PFSK-1 (cell line): ENCODE data around the gene C4orf51.

Source experiments
- FOXP2 ChIP-seq: optimal IDR thresholded peaks from 2 replicates; pipeline ENCODE3; 2011; ENCODE audit warnings: borderline replicate concordance, control low read depth, inconsistent platforms; ENCODE audit not compliant: insufficient read depth; ENCODE audit errors: extremely low read length, extremely low read depth
- POLR2AphosphoS5 ChIP-seq: IDR thresholded peaks from 2 replicates; pipeline ENCODE4 v1.6.1; 2012; ENCODE audit warnings: low read depth, mild to moderate bottlenecking, control low read depth, low read length, moderate library complexity
- REST ChIP-seq, 2 experiments: IDR thresholded peaks; 2 replicates each; pipeline versions ENCODE4 v1.6.1 to v1.8.0; 2011 to 2012; ENCODE audit warnings: low read depth in 2 of 2, low read length in 2 of 2, control low read depth in 1 of 2, inconsistent platforms in 1 of 2, mild to moderate bottlenecking in 1 of 2, moderate library complexity in 1 of 2; ENCODE audit not compliant: insufficient read depth in 1 of 2
- SIN3A ChIP-seq: IDR thresholded peaks from 2 replicates; pipeline ENCODE4 v1.6.1; 2012; ENCODE audit warnings: mild to moderate bottlenecking, low read length, moderate library complexity, borderline replicate concordance; ENCODE audit not compliant: insufficient read depth
- TAF1 ChIP-seq: IDR thresholded peaks from 2 replicates; pipeline ENCODE4 v1.6.1; 2012; ENCODE audit warnings: low read length, control low read depth, borderline replicate concordance; ENCODE audit not compliant: insufficient read depth

The C4orf51 gene

GRCh38 chr4:145719752-145720624 lies 40.0 kb downstream of the C4orf51 start:
- TF ChIP-seq TAF1 (no peak), FOXP2 (no peak), POLR2AphosphoS5 (no peak), SIN3A (no peak), REST (IDR thresholded peaks at IDR 0.05; ENCODE audit: insufficient read depth in 1 of 2, low read depth in 2 of 2, low read length in 2 of 2) (no peak)

GRCh38 chr4:145720656-145721055 lies 40.7 kb downstream of the C4orf51 start:
- no peak for TF ChIP-seq FOXP2
- no peak for TF ChIP-seq REST (IDR thresholded peaks at IDR 0.05; ENCODE audit: insufficient read depth in 1 of 2, low read depth in 2 of 2, low read length in 2 of 2)
- TF ChIP-seq SIN3A: no peak
- no peak for TF ChIP-seq POLR2AphosphoS5
- no peak for TF ChIP-seq TAF1

- no peak for TF ChIP-seq FOXP2
- no peak for TF ChIP-seq SIN3A
- TF ChIP-seq REST (IDR thresholded peaks at IDR 0.05; ENCODE audit: insufficient read depth in 1 of 2, low read depth in 2 of 2, low read length in 2 of 2): no peak
- TF ChIP-seq TAF1: no peak
- TF ChIP-seq POLR2AphosphoS5: no peak
Measured at GRCh38 chr4:145722561-145722960, 42.6 kb downstream of the C4orf51 start.

- TF ChIP-seq SIN3A (no peak), FOXP2 (no peak)
Measured at GRCh38 chr4:145723336-145723735, 43.4 kb downstream of the C4orf51 start.

GRCh38 chr4:145730026-145730425 lies 50.1 kb downstream of the C4orf51 start:
- no peak for TF ChIP-seq FOXP2
- no peak for TF ChIP-seq SIN3A
- TF ChIP-seq POLR2AphosphoS5: no peak

- TF ChIP-seq SIN3A (no peak), TAF1 (no peak), REST (IDR thresholded peaks at IDR 0.05; ENCODE audit: insufficient read depth in 1 of 2, low read depth in 2 of 2, low read length in 2 of 2) (no peak), POLR2AphosphoS5 (no peak), FOXP2 (no peak)
Measured at GRCh38 chr4:145731028-145731427, 51.1 kb downstream of the C4orf51 start.
